Colon (tissue), 2 donors: ENCODE data around the gene KHNYN.
"Not testable (repeated sequence)": the region's sequence is repeated elsewhere in the genome, so short reads cannot be mapped to it uniquely, and the experiment has no call there.

Experiments
- FAIRE-seq: peaks from 2 replicates; lab custom pipeline; 2012; peaks lifted over from hg19 to GRCh38; lab: Jason Lieb, UNC
- donor health status: control.
- donor health status: control.

KHNYN gene

GRCh38 chr14:24475261-24475660 lies 45.5 kb downstream of the KHNYN start:
- FAIRE-seq: no peak

GRCh38 chr14:24479999-24480398 lies 50.2 kb downstream of the KHNYN start:
- FAIRE-seq: not testable (repeated sequence)

DNA sequence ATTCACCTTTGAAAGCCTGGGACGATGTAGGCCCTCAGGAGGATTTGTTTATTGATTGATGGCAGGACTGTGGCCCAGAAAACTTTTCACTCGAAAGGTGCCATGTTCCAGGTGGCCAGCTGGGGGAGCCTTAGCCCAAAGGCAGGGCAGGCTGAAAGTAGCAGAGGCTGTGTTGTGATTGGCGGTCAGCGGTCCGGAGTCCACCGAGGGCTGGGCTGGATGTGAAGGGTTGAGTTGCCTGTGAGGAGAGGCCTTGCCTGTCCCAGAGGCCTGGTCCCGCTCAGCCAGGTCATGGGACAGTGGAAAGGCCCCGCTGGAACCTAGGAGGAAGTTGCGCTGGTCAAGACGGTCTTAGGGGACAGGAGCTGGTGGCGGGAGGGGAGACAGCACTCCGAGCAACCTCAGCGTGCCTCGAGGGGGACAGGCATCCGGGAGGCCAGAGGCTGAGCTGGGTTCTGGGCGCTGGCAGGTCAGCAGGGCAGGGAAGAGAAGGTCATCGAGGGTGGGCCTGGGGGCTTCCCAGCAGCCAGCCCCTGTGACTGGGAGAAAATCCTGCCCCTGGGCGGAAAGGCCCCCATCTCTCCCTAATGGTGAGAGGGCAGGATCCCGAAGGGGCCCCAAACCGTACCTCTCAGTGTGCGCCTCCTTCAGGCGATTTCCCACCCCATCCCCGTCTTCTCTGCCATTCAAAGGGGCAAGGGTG lies 52.0 kb downstream of the KHNYN start:
- no peak for FAIRE-seq

DNA sequence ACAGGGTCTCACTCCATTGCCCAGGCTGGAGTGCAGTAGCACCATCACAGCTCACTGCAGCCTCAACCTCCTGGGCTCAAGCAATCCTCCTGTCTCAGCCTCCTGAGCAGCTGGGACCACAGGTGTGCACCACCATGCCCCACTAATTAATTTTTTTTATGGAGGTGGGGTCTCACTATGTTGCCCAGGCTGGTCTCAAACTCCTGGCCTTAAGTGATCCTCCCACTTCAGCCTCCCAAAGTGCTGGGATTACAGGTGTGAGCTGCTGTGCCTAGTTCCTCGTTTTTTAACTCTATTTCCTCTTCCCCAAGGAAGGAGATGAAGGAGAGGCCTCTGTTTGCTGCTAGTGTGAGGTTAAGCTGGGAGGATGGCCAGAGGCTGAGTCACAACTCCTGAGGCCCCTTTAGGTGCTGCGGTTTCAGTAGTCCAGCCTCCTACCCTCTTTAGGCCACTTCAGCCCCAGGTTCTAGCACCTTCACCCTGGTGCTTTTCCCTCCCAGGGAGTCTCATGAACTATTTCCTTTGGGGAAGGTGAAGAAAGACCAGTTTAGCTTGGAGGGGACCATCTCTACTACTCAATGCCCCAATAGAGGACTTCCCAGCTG lies 53.0 kb downstream of the KHNYN start:
- FAIRE-seq: not testable (repeated sequence)

GRCh38 chr14:24483604-24484252 lies 54.0 kb downstream of the KHNYN start:
- FAIRE-seq: no peak
